Measurements from ENCODE around the gene SLC9A9. TPM values are rescaled to one million over a fixed set of nuclear protein-coding genes. Genes with fewer than 3 reads are reported as not detected.

SLC9A9 gene
- polyA plus RNA-seq, 1 experiment = 2.4 TPM

- CTCF ChIA-PET = interaction anchor here (0.6 kb wide), 1 partner anchor 49 kb away, joined by 3 read pairs; no protein-coding TSS in a partner anchor
- Histone ChIP-seq H3K36me3 (ENCODE audit: control insufficient read depth, insufficient read depth, low read length) (no peaks in the 10 kb centered on the region), H3K27me3 (ENCODE audit: control insufficient read depth, insufficient read depth, low read length) (no peaks in the 10 kb centered on the region), H3K4me3 (ENCODE audit: low read depth, low read length) (no peak overlapping the region)
- DNase-seq (ENCODE audit: low read depth) = no peak
- POLR2A ChIA-PET = no interaction called here
- no peak for TF ChIP-seq CTCF (IDR thresholded peaks at IDR 0.05; ENCODE audit: insufficient read depth, low read depth, low read length)
Observed at GRCh38 chr3:143693506-143693905, 154.8 kb downstream of the SLC9A9 start.

- ChIA-PET CTCF (interaction anchor here (0.6 to 2.5 kb wide), 2 partner anchors 13 to 1349 kb away, joined by 3 to 20 read pairs; no protein-coding TSS in a partner anchor), POLR2A (no interaction called here)
- H3K4me3 ChIP-seq (ENCODE audit: low read depth, low read length) = no peak overlapping the region
- H3K36me3 ChIP-seq (ENCODE audit: control insufficient read depth, insufficient read depth, low read length) = no peaks in the 10 kb centered on the region
- DNase-seq (ENCODE audit: low read depth) = no peak
- H3K27me3 ChIP-seq (ENCODE audit: control insufficient read depth, insufficient read depth, low read length) = no peaks in the 10 kb centered on the region
- TF ChIP-seq CTCF (IDR thresholded peaks at IDR 0.05; ENCODE audit: insufficient read depth, low read depth, low read length) = no peak
Observed at GRCh38 chr3:143686638-143687197, 161.6 kb downstream of the SLC9A9 start.

GRCh38 chr3:143685491-143685890, 162.8 kb downstream of the SLC9A9 start:
- Histone ChIP-seq H3K36me3 (ENCODE audit: control insufficient read depth, insufficient read depth, low read length) (no peaks in the 10 kb centered on the region), H3K4me3 (ENCODE audit: low read depth, low read length) (no peak overlapping the region), H3K27me3 (ENCODE audit: control insufficient read depth, insufficient read depth, low read length) (no peaks in the 10 kb centered on the region)
- no peak for TF ChIP-seq CTCF (IDR thresholded peaks at IDR 0.05; ENCODE audit: insufficient read depth, low read depth, low read length)
- CTCF ChIA-PET = interaction anchor here (2.5 kb wide), 1 partner anchor 12 kb away, joined by 20 read pairs; no protein-coding TSS in a partner anchor
- DNase-seq (ENCODE audit: low read depth) = no peak
- POLR2A ChIA-PET = no interaction called here

GRCh38 chr3:143677430-143677829, 170.8 kb downstream of the SLC9A9 start:
- Histone ChIP-seq H3K27me3 (ENCODE audit: control insufficient read depth, insufficient read depth, low read length) (no peaks in the 10 kb centered on the region), H3K36me3 (ENCODE audit: control insufficient read depth, insufficient read depth, low read length) (no peaks in the 10 kb centered on the region), H3K4me3 (ENCODE audit: low read depth, low read length) (no peak overlapping the region)
- CTCF ChIA-PET = no interaction called here
- DNase-seq (ENCODE audit: low read depth) = no peak
- no peak for TF ChIP-seq CTCF (IDR thresholded peaks at IDR 0.05; ENCODE audit: insufficient read depth, low read depth, low read length)
- POLR2A ChIA-PET = no interaction called here

- DNase-seq (ENCODE audit: low read depth) = no peak
- POLR2A ChIA-PET = no interaction called here
- H3K4me3 ChIP-seq (ENCODE audit: low read depth, low read length) = no peak overlapping the region
- no peak for TF ChIP-seq CTCF (IDR thresholded peaks at IDR 0.05; ENCODE audit: insufficient read depth, low read depth, low read length)
- H3K36me3 ChIP-seq (ENCODE audit: control insufficient read depth, insufficient read depth, low read length) = no peaks in the 10 kb centered on the region
- CTCF ChIA-PET = no interaction called here
- H3K27me3 ChIP-seq (ENCODE audit: control insufficient read depth, insufficient read depth, low read length) = no peaks in the 10 kb centered on the region
Observed at GRCh38 chr3:143676747-143677146, 171.5 kb downstream of the SLC9A9 start.
